GM10847 (cell line): Measurements from ENCODE around the gene GPRC5D.

ENCODE experiments used
- POLR2A ChIP-seq: IDR thresholded peaks from 2 replicates; pipeline ENCODE4 v1.6.1; 2011; ENCODE audit not compliant: insufficient read length; ENCODE audit errors: extremely low read depth

GPRC5D gene

GRCh38 chr12:12908711-12909110 lies 43.3 kb downstream of the GPRC5D start:
- no peak for TF ChIP-seq POLR2A

- TF ChIP-seq POLR2A = no peak
Measured at GRCh38 chr12:12908252-12908651, 43.7 kb downstream of the GPRC5D start.

GRCh38 chr12:12907552-12907951 lies 44.4 kb downstream of the GPRC5D start:
- TF ChIP-seq POLR2A = no peak

- no peak for TF ChIP-seq POLR2A
Measured at GRCh38 chr12:12903642-12904609, 48.0 kb downstream of the GPRC5D start.

- TF ChIP-seq POLR2A = no peak
Measured at GRCh38 chr12:12902036-12902435, 49.9 kb downstream of the GPRC5D start.

- TF ChIP-seq POLR2A = no peak
Measured at GRCh38 chr12:12901158-12901791, 50.7 kb downstream of the GPRC5D start.

GRCh38 chr12:12900786-12901157 lies 51.2 kb downstream of the GPRC5D start:
- TF ChIP-seq POLR2A = no peak

- TF ChIP-seq POLR2A = no peak
Measured at GRCh38 chr12:12899530-12900380, 52.2 kb downstream of the GPRC5D start.

- TF ChIP-seq POLR2A = no peak
Measured at GRCh38 chr12:12898911-12899511, 53.0 kb downstream of the GPRC5D start.

GRCh38 chr12:12898136-12898717 lies 53.7 kb downstream of the GPRC5D start:
- no peak for TF ChIP-seq POLR2A

- TF ChIP-seq POLR2A = no peak
Measured at GRCh38 chr12:12897302-12897701, 54.7 kb downstream of the GPRC5D start.

GRCh38 chr12:12896260-12896659 lies 55.7 kb downstream of the GPRC5D start:
- TF ChIP-seq POLR2A = no peak

- no peak for TF ChIP-seq POLR2A
Measured at GRCh38 chr12:12893438-12893837, 58.5 kb downstream of the GPRC5D start.

GRCh38 chr12:12892681-12893141 lies 59.3 kb downstream of the GPRC5D start:
- no peak for TF ChIP-seq POLR2A
